ENCODE measurements around the gene PHLPP2.

- TF ChIP-seq EZH2phosphoT487 (IDR thresholded peaks at IDR 0.05; ENCODE audit: borderline replicate concordance, low read depth, low read length) (no peak), CTCF (conservative IDR thresholded peaks at IDR 0.05; ENCODE audit: low read length) (no peak)
Observed at GRCh38 chr16:71674229-71674628, 50.3 kb downstream of the PHLPP2 start.
